A549 (cell line): ENCODE measurements around the gene CNTN3.

Experiments used
- EP300 ChIP-seq, 2 experiments: fragments of >200 bp; sonication (Bioruptor Twin); formaldehyde crosslinking; IDR thresholded peaks; 2 replicates in 1 of 2; 3 replicates in 1 of 2; pipeline ENCODE4 v1.6.1; 2016 to 2017
- GATA3 ChIP-seq: IDR thresholded peaks from 2 replicates; pipeline ENCODE4 v1.6.1; 2012; ENCODE audit warnings: borderline replicate concordance
- JUNB ChIP-seq: fragments of >200 bp; sonication (Bioruptor Twin); formaldehyde crosslinking; IDR thresholded peaks from 2 replicates; pipeline ENCODE4 v1.6.1; 2016
- KDM1A ChIP-seq: fragments of 200-600 bp; sonication (generic); IDR thresholded peaks from 2 replicates; pipeline ENCODE4 v1.6.1; 2016; ENCODE audit warnings: low read depth, mild to moderate bottlenecking
- NR3C1 ChIP-seq: fragments of >200 bp; sonication (Bioruptor Twin); formaldehyde crosslinking; IDR thresholded peaks from 3 replicates; pipeline ENCODE4 v1.6.1; 2017
- PHF8 ChIP-seq: fragments of 200-600 bp; sonication (generic); IDR thresholded peaks from 2 replicates; pipeline ENCODE4 v1.6.1; 2016; ENCODE audit warnings: low read depth, mild to moderate bottlenecking, antibody characterized with exemption, moderate library complexity, borderline replicate concordance
- POLR2AphosphoS2 ChIP-seq: conservative IDR thresholded peaks from 2 replicates; pipeline ENCODE4 v1.6.1; 2012; ENCODE audit warnings: low read length, improper control_type of control experiment, inconsistent platforms
- RFX5 ChIP-seq: fragments of 450-650 bp; IDR thresholded peaks from 2 replicates; pipeline ENCODE4 v1.7.1; 2014; ENCODE audit warnings: antibody characterized with exemption, mild to moderate bottlenecking, moderate library complexity
- RNF2 ChIP-seq: fragments of 200-600 bp; sonication (generic); IDR thresholded peaks from 2 replicates; pipeline ENCODE4 v1.6.1; 2016; ENCODE audit warnings: low read depth, mild to moderate bottlenecking, antibody characterized with exemption, moderate library complexity, borderline replicate concordance
- SREBF2 ChIP-seq: fragments of 450-650 bp; IDR thresholded peaks from 2 replicates; pipeline ENCODE4 v1.6.1; 2014; ENCODE audit warnings: mild to moderate bottlenecking, moderate library complexity
- TF ChIP-seq, protein P1 (sequence below): fragments of >200 bp; sonication (Bioruptor Twin); formaldehyde crosslinking; IDR thresholded peaks from 3 replicates; pipeline ENCODE4 v1.5.1; 2016

DNA sequence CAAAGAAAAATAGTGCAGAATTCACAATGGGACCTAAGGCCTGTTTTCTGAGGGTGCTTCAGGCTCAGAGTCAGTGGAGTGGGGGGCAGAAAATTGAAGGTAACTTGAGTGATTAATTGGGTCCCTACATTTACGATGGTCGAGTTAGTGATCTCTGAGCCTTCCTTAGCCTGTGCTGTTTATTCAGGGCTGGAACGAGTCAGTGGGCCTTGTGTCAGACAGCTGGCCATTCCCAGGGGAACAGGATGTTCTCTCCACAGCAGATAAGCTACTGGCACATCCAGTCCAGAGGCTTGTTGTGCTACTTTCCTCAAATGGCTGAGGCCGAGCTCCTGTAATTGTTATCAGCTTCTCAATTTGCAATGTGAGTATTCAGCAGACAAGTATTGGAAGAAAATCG lies 29.2 kb upstream of the CNTN3 start:
- TF ChIP-seq JUNB, result no peak
- no peak for TF ChIP-seq POLR2AphosphoS2
- TF ChIP-seq NR3C1, result no peak
- no peak for TF ChIP-seq SREBF2
- TF ChIP-seq, protein P1, sequence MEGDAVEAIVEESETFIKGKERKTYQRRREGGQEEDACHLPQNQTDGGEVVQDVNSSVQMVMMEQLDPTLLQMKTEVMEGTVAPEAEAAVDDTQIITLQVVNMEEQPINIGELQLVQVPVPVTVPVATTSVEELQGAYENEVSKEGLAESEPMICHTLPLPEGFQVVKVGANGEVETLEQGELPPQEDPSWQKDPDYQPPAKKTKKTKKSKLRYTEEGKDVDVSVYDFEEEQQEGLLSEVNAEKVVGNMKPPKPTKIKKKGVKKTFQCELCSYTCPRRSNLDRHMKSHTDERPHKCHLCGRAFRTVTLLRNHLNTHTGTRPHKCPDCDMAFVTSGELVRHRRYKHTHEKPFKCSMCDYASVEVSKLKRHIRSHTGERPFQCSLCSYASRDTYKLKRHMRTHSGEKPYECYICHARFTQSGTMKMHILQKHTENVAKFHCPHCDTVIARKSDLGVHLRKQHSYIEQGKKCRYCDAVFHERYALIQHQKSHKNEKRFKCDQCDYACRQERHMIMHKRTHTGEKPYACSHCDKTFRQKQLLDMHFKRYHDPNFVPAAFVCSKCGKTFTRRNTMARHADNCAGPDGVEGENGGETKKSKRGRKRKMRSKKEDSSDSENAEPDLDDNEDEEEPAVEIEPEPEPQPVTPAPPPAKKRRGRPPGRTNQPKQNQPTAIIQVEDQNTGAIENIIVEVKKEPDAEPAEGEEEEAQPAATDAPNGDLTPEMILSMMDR, result no peak
- TF ChIP-seq GATA3, result no peak
- TF ChIP-seq RFX5, result no peak
- no peak for TF ChIP-seq EP300 (IDR thresholded peaks at IDR 0.05)
- no peak for TF ChIP-seq KDM1A
- no peak for TF ChIP-seq PHF8
- TF ChIP-seq RNF2, result no peak
